GM23338 (cell line): ENCODE results near the gene APOH. TPM values are rescaled to one million over a fixed set of nuclear protein-coding genes. Genes with fewer than 3 reads are reported as not detected.

Experiments
- ATAC-seq: fragments of 200-7000 bp; cut with Tn5 transposase; 3 replicates; pipeline ENCODE4 v1.9.1; 2020
- DNase-seq: peaks from one replicate; pipeline ENCODE4 v3.0.0-alpha.2; 2015; ENCODE audit warnings: low spot score
- H2AFZ ChIP-seq: fragments of 200-600 bp; sonication (generic); 2 replicates; pipeline ENCODE4 v1.8.0; 2016; ENCODE audit warnings: antibody characterized with exemption, mild to moderate bottlenecking, moderate library complexity
- H3F3A ChIP-seq: fragments of 200-600 bp; sonication (generic); replicated peaks from 2 replicates; pipeline ENCODE4 v1.8.0; 2017; ENCODE audit warnings: antibody characterized with exemption, mixed run types, low read depth
- H3K27ac ChIP-seq: fragments of 200-600 bp; sonication (generic); 2 replicates; pipeline ENCODE4 v1.6.1; 2016; ENCODE audit warnings: low read depth
- H3K27me3 ChIP-seq: fragments of 200-600 bp; sonication (generic); 2 replicates; pipeline ENCODE4 v1.8.0; 2016; ENCODE audit warnings: mild to moderate bottlenecking, mixed run types, moderate library complexity; ENCODE audit not compliant: insufficient read depth
- H3K36me3 ChIP-seq: fragments of 200-600 bp; sonication (generic); 2 replicates; pipeline ENCODE4 v1.8.0; 2016; ENCODE audit warnings: mild to moderate bottlenecking; ENCODE audit not compliant: insufficient read depth
- H3K4me1 ChIP-seq: fragments of 200-600 bp; sonication (generic); 2 replicates; pipeline ENCODE4 v1.8.0; 2016; ENCODE audit warnings: mild to moderate bottlenecking, moderate library complexity; ENCODE audit not compliant: insufficient read depth
- H3K4me2 ChIP-seq: fragments of 200-600 bp; sonication (generic); 2 replicates; pipeline ENCODE4 v1.7.1; 2017; ENCODE audit warnings: mixed run types
- H3K4me3 ChIP-seq: fragments of 200-600 bp; sonication (generic); 2 replicates; pipeline ENCODE4 v1.6.1; 2016; ENCODE audit warnings: mixed run types
- H3K79me2 ChIP-seq: fragments of 200-600 bp; sonication (generic); replicated peaks from 2 replicates; pipeline ENCODE4 v1.8.0; 2017; ENCODE audit warnings: mild to moderate bottlenecking; ENCODE audit not compliant: insufficient read depth
- H3K9me2 ChIP-seq: fragments of 200-600 bp; sonication (generic); 2 replicates; pipeline ENCODE4 v1.8.0; 2017; ENCODE audit not compliant: insufficient read depth
- H4K20me1 ChIP-seq: fragments of 200-600 bp; sonication (generic); replicated peaks from 2 replicates; pipeline ENCODE4 v1.8.0; 2017; ENCODE audit warnings: mild to moderate bottlenecking; ENCODE audit not compliant: insufficient read depth
- H3K27ac Mint-ChIP-seq: 2 replicates; pipeline ENCODE4 v1.8.0; 2020; ENCODE audit warnings: inconsistent platforms, mild to moderate bottlenecking, moderate library complexity, mixed read lengths
- H3K27me3 Mint-ChIP-seq: 3 replicates; pipeline ENCODE4 v1.8.0; 2022; ENCODE audit warnings: low read depth, mild to moderate bottlenecking, moderate library complexity, mixed read lengths, inconsistent platforms; ENCODE audit not compliant: insufficient read depth, poor library complexity
- H3K36me3 Mint-ChIP-seq: 3 replicates; pipeline ENCODE4 v1.8.0; 2021; ENCODE audit warnings: low read depth, mild to moderate bottlenecking, inconsistent platforms, moderate library complexity, mixed read lengths
- H3K4me1 Mint-ChIP-seq: 3 replicates; pipeline ENCODE4 v1.8.0; 2020; ENCODE audit warnings: mild to moderate bottlenecking, inconsistent platforms, mixed read lengths
- H3K4me3 Mint-ChIP-seq: 3 replicates; pipeline ENCODE4 v1.8.0; 2021; ENCODE audit warnings: moderate library complexity, mild to moderate bottlenecking, inconsistent platforms, mixed read lengths
- H3K9me3 Mint-ChIP-seq: 3 replicates; pipeline ENCODE4 v1.8.0; 2020; ENCODE audit warnings: moderate library complexity, mild to moderate bottlenecking, inconsistent platforms, mixed read lengths
- CTCF ChIP-seq, 2 experiments: fragments of 200-600 bp in 1 of 2; sonication (generic) in 1 of 2; conservative IDR thresholded peaks; 2 replicates each; pipeline versions ENCODE4 v1.5.1 to v1.6.1; 2016 to 2017; ENCODE audit warnings: antibody characterized with exemption in 2 of 2, low read depth in 2 of 2, mild to moderate bottlenecking in 2 of 2, moderate library complexity in 1 of 2
- ETS1 ChIP-seq: IDR thresholded peaks from 2 replicates; pipeline ENCODE4 v1.6.1; 2016; ENCODE audit warnings: antibody characterized with exemption
- EZH2phosphoT487 ChIP-seq: fragments of 200-600 bp; sonication (generic); IDR thresholded peaks from one replicate; pipeline ENCODE4 v1.8.1; 2018; ENCODE audit warnings: antibody characterized with exemption; ENCODE audit not compliant: unreplicated experiment
- JUNB ChIP-seq: IDR thresholded peaks from one replicate; pipeline ENCODE4 v1.6.1; 2016; ENCODE audit warnings: antibody characterized with exemption; ENCODE audit not compliant: unreplicated experiment
- NANOG ChIP-seq: IDR thresholded peaks from 2 replicates; pipeline ENCODE4 v1.6.1; 2016; ENCODE audit warnings: antibody characterized with exemption, borderline replicate concordance
- REST ChIP-seq: IDR thresholded peaks from one replicate; pipeline ENCODE4 v1.6.1; 2018; ENCODE audit warnings: antibody characterized with exemption; ENCODE audit not compliant: unreplicated experiment
- STAT1 ChIP-seq: IDR thresholded peaks from one replicate; pipeline ENCODE4 v1.6.1; 2016; ENCODE audit warnings: antibody characterized with exemption; ENCODE audit not compliant: unreplicated experiment
- ZNF462 ChIP-seq: fragments of 250-450 bp; sonication (Bioruptor Pico); IDR thresholded peaks from 2 replicates; pipeline ENCODE4 v1.5.0; 2020; ENCODE audit warnings: mild to moderate bottlenecking, moderate library complexity
- polyA plus RNA-seq: library from polyadenylated mRNA; unstranded; fragments of >200 nt; fragmentation: Nextera tagmentation; extraction: Ambion mirVana; gene quantifications from 2 replicates; pipeline ENCODE4 v1.2.1, GENCODE V29; 2016
- total RNA-seq: library from RNA; depleted of rRNA; stranded (reverse); fragments of >200 nt; shearing (Covaris generic); gene quantifications from 2 replicates; pipeline ENCODE4 v1.2.3, GENCODE V29; 2014

APOH gene
- total and polyA plus RNA-seq, 2 experiments from 2014 or later: not detected

GRCh38 chr17:66272811-66273585 is 43.8 kb upstream of the APOH start:
- H3K79me2 ChIP-seq: no peaks in the 10 kb centered on the region
- no peak overlapping the region for H3K27ac Mint-ChIP-seq
- TF ChIP-seq ZNF462 (no peak), EZH2phosphoT487 (no peak), REST (no peak), STAT1 (no peak), NANOG (no peak), ETS1 (no peak), CTCF (conservative IDR thresholded peaks at IDR 0.05; ENCODE audit: low read depth in 2 of 2) (no peak), JUNB (no peak)
- H2AFZ ChIP-seq: no peak overlapping the region
- ATAC-seq (no peak), DNase-seq (no peak)
- no peak overlapping the region for H3K4me3 Mint-ChIP-seq
- H3K4me3 ChIP-seq: no peak overlapping the region
- peaks cover 10% of the 10 kb centered on the region for H3K36me3 Mint-ChIP-seq
- H4K20me1 ChIP-seq: no peaks in the 10 kb centered on the region
- no peak overlapping the region for H3K27ac ChIP-seq
- H3K27me3 ChIP-seq: no peaks in the 10 kb centered on the region
- no peak overlapping the region for H3K4me2 ChIP-seq
- peaks cover 7% of the 10 kb centered on the region for H3K27me3 Mint-ChIP-seq
- no peaks in the 10 kb centered on the region for H3K4me1 Mint-ChIP-seq
- no peaks in the 10 kb centered on the region for H3F3A ChIP-seq
- H3K4me1 ChIP-seq: no peaks in the 10 kb centered on the region
- no peaks in the 10 kb centered on the region for H3K9me2 ChIP-seq
- peaks cover 25% of the 10 kb centered on the region for H3K9me3 Mint-ChIP-seq
- no peaks in the 10 kb centered on the region for H3K36me3 ChIP-seq
